NCI-H748 (cell line): ENCODE results near the gene OR11L1.

Experiments used
- DNase-seq: peaks from one replicate; lab custom pipeline; 2025; ENCODE audit not compliant: unreplicated experiment; lab: John Stamatoyannopoulos, UW

Gene OR11L1

GRCh38 chr1:247841796-247842195 lies at the start of gene OR11L1:
Gene OR11L1 (minus strand): TSS chr1:247841896. CDS start chr1:247841896, 0 bp downstream.
- DNase-seq = no peak

- no peak for DNase-seq
These were observed 43.2 kb upstream of the OR11L1 start for GRCh38 chr1:247884797-247885413.

GRCh38 chr1:247883346-247883745 lies 41.6 kb upstream of the OR11L1 start:
- DNase-seq = no peak

DNA sequence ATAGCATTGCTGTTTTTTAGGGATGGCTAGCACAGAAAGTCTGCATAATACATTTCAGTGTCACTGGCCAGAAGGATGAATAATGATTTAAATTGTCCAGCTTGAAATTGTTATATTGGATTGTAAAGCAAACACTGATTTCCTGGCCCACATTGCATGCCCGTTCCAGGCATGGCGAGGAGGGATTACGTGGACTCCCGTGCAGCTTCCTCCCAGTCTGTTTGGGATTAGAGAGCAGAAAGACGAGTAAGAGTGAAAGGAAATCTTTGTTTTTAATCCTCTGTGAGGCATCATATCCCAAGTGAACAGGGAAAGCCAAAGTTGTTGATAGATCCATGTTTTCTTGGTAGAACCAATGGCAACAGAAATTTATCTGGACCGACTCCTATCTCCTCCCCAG lies 23.7 kb upstream of the OR11L1 start:
- DNase-seq = no peak

- DNase-seq = no peak
These were observed 22.9 kb upstream of the OR11L1 start for GRCh38 chr1:247864644-247865043.

- no peak for DNase-seq
These were observed 21.1 kb upstream of the OR11L1 start for GRCh38 chr1:247862756-247863155.

- no peak for DNase-seq
These were observed 16.4 kb upstream of the OR11L1 start for GRCh38 chr1:247857985-247858619.

DNA sequence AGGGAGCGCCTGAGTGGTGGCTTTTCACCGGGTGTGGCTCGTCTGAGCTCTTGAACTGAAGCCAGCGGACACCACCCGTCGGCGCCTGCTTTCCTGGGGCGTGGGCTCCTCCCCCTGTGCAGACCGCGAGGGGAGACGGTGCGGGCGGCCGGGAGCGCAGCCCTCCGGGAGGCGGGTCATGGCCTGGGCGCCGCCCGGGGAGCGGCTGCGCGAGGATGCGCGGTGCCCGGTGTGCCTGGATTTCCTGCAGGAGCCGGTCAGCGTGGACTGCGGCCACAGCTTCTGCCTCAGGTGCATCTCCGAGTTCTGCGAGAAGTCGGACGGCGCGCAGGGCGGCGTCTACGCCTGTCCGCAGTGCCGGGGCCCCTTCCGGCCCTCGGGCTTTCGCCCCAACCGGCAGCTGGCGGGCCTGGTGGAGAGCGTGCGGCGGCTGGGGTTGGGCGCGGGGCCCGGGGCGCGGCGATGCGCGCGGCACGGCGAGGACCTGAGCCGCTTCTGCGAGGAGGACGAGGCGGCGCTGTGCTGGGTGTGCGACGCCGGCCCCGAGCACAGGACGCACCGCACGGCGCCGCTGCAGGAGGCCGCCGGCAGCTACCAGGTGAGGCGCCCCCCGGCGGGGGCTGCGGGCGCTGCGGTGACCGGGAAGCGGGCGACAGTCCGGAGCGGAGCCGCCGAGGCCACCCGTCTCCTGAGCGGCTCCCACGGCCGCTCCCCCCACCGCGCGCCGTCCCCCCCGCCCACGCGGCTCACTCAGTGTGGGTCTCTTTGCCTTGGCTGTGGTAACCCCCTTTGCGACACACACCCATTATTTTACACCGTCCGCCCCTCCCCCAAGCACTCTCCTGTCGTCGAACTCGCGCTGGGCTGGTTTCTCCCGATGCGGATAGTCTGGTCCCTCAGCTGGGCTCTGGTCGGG lies 15.6 kb upstream of the OR11L1 start, which contains the start of gene TRIM58:
TRIM58 (plus strand) TSS at position 119 of the 916 bp plus-strand sequence; CDS start at position 179, 60 bp downstream.
- DNase-seq = peak; percentile 73

DNA sequence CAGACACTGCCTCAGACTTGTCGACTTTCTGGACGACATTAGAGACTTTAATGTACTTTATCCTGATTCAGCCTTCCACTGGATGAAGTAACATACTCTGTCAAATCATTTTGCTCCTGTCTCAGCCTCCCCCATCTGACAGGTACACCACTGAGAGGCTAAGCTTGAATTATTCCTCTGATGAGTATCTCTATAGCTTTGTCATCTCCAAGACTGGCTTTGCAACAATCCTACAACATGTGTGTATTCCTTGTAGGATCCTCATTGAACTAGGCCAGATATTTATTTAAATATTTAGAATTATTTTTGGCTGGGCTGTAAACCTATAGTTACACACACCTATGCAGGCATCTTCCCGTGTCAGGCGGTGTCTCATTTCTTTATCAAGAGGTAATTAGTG lies 14.2 kb upstream of the OR11L1 start:
- DNase-seq = no peak

DNA sequence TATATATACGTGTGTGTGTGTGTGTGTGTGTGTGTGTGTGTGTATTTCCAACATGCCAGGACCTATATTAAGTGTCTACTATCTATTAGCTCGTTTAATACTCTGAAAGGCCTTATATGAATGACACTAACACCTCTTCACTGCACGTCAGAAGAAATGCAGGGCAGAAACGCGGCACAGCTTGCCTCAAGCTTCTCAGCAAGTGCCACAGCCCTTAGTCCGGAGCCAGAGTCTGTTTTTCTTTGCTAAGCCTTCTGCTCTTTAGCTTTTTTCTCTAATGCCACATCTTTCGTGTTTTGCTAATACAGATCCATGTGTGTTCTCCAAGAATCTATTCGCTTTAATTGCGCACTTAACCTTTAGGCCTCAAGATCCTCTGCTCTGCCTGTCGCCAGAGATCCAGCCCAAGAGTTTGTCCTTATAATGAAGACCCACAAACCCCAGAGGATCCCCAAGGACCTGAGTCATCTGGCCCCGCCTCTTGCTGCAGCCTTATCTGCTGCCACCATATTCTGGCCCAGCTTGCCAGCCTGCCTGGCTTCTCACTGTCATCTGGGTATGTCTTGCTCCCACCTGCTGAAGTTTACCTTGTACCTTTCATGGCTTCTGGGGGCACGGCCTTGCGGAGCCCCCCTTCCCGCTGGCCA lies 13.3 kb upstream of the OR11L1 start:
- no peak for DNase-seq

GRCh38 chr1:247849616-247850015 lies 7.9 kb upstream of the OR11L1 start:
- no peak for DNase-seq

DNA sequence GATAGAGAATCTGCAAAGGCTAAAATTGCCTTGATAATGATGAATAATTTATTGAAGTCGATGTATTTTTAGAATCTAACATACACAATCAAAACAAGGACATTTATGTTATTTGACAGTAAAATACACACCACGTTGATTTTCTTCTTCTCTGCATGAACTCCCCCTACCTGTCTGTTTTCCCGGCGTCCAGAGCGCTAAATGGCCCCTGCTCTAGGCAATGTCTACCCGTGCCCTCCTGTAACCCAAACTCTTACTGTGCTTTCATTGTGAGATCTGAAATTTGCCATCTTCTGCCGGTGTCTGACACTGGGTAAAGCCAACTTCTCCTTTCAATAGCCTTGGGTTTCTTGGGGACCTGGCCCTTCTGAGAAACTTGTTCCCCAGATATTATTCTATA lies 6.7 kb upstream of the OR11L1 start:
- no peak for DNase-seq

DNA sequence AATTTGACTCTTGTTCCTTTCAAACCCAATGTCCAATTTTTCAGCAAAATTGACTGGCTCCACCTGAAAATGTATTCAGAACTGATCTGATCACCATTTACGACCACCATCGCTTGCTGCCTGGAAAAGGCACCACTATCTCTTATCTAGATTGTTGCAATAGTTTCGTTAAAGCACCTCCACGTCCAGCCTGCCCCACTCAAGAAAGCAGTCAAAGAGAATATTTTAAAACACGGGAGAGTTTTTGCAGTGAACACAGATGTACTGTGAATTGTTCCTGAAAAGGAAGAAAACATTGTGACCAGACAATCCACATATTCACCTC lies 4.0 kb upstream of the OR11L1 start:
- no peak for DNase-seq

DNA sequence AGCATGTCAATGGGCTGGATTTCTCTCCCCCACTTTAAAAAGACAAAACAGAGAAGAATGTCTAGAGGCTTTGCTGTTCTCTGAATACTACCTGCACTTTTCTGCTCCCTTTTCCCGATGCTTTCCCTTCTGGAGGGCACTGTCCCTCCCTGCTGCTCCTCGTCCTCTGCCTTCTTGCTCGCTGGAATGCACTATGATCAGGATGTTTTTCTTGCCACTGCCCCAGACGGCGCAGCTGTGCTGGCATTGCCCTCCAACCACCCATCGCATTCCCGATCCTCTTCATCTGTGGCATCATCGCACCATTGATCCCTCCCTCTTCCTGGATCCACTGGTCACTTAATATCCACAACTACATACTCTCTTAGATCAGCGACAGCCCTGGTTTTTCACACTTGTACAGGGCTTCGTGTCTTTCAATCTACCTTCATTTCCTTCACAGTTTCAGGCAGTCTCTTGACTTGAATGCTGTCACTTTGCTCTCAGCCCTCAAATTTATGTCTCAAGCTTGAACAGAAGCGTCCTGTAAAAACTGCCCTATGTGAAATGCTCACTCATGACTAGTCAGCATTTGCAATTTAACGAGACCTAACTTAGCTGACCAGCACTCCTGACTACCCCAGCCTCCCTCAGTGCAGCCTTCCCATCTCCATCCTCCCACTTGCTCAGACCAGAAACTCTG lies 3.5 kb upstream of the OR11L1 start:
- DNase-seq = no peak

DNA sequence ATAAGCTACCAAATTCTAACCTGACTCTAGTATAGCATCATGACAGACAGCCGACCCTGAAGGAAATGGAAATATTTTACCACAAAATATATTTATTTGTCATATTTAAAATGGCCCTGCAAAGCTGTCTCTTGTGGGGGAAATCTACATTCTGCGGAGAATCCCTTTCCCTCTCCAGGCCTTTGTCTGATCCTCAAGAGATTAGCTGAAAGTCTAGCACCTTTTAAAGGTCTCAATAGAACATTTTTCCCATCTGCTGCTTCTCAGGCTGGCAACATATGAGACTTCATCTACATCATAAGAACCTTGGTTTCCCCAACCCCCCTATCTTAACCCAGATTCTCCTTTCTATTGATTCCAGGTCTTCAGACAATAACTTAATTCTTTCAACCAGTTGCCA lies 1.7 kb upstream of the OR11L1 start:
- DNase-seq = no peak

DNA sequence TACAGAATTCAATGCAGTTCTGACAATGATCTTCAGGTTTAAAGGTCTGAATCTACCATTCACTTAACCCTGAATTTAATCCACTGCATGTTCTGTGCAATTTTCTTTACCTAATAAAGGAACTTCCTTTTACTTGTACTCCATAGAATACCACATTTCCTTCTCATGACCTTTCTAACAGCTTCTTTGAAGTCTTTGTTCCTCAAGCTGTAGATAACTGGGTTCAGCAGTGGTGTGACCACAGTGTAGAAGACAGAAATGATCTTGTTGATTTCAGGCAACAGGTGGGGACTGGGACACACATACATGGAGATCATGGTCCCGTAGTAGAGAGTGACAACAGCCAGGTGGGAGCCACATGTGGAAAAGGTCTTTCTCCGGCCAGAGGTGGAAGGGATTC lies 878 bp downstream of the OR11L1 start:
- DNase-seq = no peak

DNA sequence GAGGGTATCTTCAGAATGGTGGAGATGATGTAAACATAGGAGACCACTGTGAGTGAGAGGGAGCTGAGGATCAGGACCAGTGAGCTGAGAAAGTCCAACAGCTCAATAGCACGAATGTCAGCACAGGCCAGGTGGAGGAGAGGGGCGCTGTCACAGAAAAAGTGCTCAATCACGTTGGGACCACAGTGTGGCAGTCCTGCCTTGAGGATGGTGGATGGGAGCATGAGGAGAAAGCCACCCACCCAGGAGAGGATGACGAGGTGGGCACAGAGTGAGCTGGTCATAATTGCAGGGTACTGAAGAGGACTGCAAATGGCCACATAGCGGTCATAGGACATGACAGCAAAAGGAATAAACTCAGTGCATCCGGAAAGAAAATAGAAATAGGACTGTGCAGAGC lies 8.1 kb downstream of the OR11L1 start:
- DNase-seq = no peak

- DNase-seq = no peak
These were observed 12.0 kb downstream of the OR11L1 start for GRCh38 chr1:247829656-247830055.

DNA sequence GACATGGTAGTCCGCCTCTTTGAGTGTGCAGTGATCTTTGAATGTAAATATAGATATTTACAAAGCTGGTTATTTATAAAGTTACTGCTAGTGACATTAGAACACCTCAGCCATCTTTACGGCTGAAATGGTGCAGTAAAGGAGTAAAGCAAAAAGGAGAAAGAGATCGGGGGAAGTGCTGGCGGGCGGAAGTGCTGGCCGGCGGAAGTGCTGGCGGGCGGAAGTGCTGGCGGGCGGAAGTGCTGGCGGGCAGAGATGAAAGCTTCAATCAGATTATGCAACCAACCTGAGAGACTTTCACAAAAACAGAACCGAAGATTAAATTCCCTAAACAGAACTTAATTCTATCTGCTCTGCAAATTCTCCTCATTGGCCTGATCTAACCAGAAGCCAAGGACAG lies 16.3 kb downstream of the OR11L1 start:
- DNase-seq = no peak

- DNase-seq = peak; percentile 56
These were observed 17.7 kb downstream of the OR11L1 start, which contains the start of gene OR14A16 for GRCh38 chr1:247824023-247824422. Gene OR14A16 (minus strand): TSS chr1:247824119. CDS start chr1:247815729, 8,390 bp downstream.

DNA sequence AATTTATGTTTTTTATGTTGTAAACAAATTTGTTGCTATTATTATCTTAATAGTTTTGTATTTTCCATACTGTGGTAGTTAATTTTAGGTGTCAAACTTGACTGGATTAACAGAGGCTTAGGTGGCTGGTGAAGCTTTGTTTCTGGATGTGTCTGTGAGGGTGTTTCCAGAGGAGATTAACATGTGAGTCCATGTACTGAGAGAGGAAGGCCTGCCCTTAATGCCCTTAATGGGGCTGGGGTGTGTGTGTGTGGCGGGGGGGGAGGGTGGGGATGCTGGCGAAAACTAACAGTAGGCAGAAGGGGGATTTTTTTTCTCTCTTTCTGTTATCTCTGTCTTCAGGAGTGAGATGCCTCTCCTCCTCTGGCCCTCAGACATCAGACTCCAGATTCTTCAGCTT lies 19.6 kb downstream of the OR11L1 start:
- no peak for DNase-seq
